HEK293 (cell line): ENCODE data around the gene TBC1D22A.

ENCODE experiments used
- CTCF ChIA-PET: fragments of 350-600 bp; formaldehyde crosslinking; extraction: SDS; loops from one replicate; lab custom pipeline; 2021; ENCODE audit warnings: antibody characterized with exemption; lab: Yijun Ruan, JAX
- POLR2A ChIA-PET: fragments of 300-600 bp; formaldehyde crosslinking; extraction: SDS; loops from one replicate; lab custom pipeline; 2020; ENCODE audit warnings: antibody characterized with exemption, inconsistent platforms; lab: Yijun Ruan, JAX
- H3K27ac ChIP-seq: fragments of 200-500 bp; sonication (Bioruptor generic); 2 replicates; pipeline ENCODE4 v1.5.1; 2014; ENCODE audit warnings: low read depth, low read length, control low read depth, inconsistent platforms; ENCODE audit errors: extremely low read depth
- H3K36me3 ChIP-seq, 2 experiments: fragments of 200-500 bp in 1 of 2; sonication (Bioruptor generic) in 1 of 2; 1 replicate in 1 of 2; 2 replicates in 1 of 2; pipeline ENCODE4 v1.5.1; 2014 to 2017; ENCODE audit warnings: inconsistent platforms in 2 of 2, low read length in 2 of 2; ENCODE audit not compliant: control insufficient read depth in 2 of 2, insufficient read depth in 1 of 2
- H3K4me1 ChIP-seq: fragments of 200-500 bp; sonication (Bioruptor generic); 2 replicates; pipeline ENCODE4 v1.5.1; 2014; ENCODE audit warnings: mild to moderate bottlenecking, low read length, inconsistent platforms; ENCODE audit not compliant: control insufficient read depth, insufficient read depth
- H3K4me3 ChIP-seq: 2 replicates; pipeline ENCODE4 v1.5.1; 2011; ENCODE audit warnings: low read depth, mild to moderate bottlenecking, control low read depth, low read length, moderate library complexity
- H3K9me3 ChIP-seq: fragments of 200-500 bp; sonication (Bioruptor generic); 2 replicates; pipeline ENCODE4 v1.5.1; 2014; ENCODE audit warnings: low read depth, low read length, inconsistent platforms; ENCODE audit not compliant: control insufficient read depth, insufficient read depth
- BCL11A ChIP-seq: fragments of 450-650 bp; formaldehyde crosslinking; IDR thresholded peaks from 2 replicates; pipeline ENCODE4 v1.5.1; 2016; ENCODE audit warnings: low read depth, missing biosample characterization, missing genetic modification characterization
- BCL11B ChIP-seq: fragments of 450-650 bp; formaldehyde crosslinking; IDR thresholded peaks from 2 replicates; pipeline ENCODE4 v1.5.1; 2016; ENCODE audit warnings: low read depth, missing biosample characterization, missing genetic modification characterization
- CTCF ChIP-seq: fragments of 450-650 bp; formaldehyde crosslinking; IDR thresholded peaks from 2 replicates; pipeline ENCODE4 v1.5.1; 2016; ENCODE audit warnings: missing biosample characterization, missing genetic modification characterization
- EGR2 ChIP-seq: fragments of 450-650 bp; formaldehyde crosslinking; IDR thresholded peaks from 2 replicates; pipeline ENCODE4 v1.5.1; 2016; ENCODE audit warnings: low read depth, missing biosample characterization, missing genetic modification characterization
- FEZF1 ChIP-seq: fragments of 450-650 bp; formaldehyde crosslinking; IDR thresholded peaks from 2 replicates; pipeline ENCODE4 v1.5.1; 2016; ENCODE audit warnings: missing biosample characterization, missing genetic modification characterization
- HOXD13 ChIP-seq: sonication (generic); formaldehyde crosslinking; IDR thresholded peaks from 2 replicates; pipeline ENCODE4 v1.8.0; 2022; ENCODE audit warnings: missing genetic modification reagents, borderline replicate concordance
- KLF16 ChIP-seq: fragments of 450-650 bp; formaldehyde crosslinking; IDR thresholded peaks from 2 replicates; pipeline ENCODE4 v1.5.1; 2017; ENCODE audit warnings: missing biosample characterization, missing genetic modification characterization
- OSR2 ChIP-seq: fragments of 450-650 bp; formaldehyde crosslinking; IDR thresholded peaks from 2 replicates; pipeline ENCODE4 v1.5.1; 2016; ENCODE audit warnings: missing biosample characterization, missing genetic modification characterization
- REPIN1 ChIP-seq: fragments of 450-650 bp; formaldehyde crosslinking; IDR thresholded peaks from 2 replicates; pipeline ENCODE4 v1.5.1; 2017; ENCODE audit warnings: missing biosample characterization, missing genetic modification characterization, low read depth
- SALL2 ChIP-seq: fragments of 450-650 bp; formaldehyde crosslinking; IDR thresholded peaks from 2 replicates; pipeline ENCODE4 v1.5.0; 2017; ENCODE audit warnings: missing biosample characterization, mild to moderate bottlenecking, missing genetic modification characterization, borderline replicate concordance
- SCRT2 ChIP-seq: fragments of 450-650 bp; formaldehyde crosslinking; IDR thresholded peaks from 2 replicates; pipeline ENCODE4 v1.5.1; 2016; ENCODE audit warnings: missing biosample characterization, missing genetic modification characterization
- SP2 ChIP-seq: fragments of 450-650 bp; formaldehyde crosslinking; IDR thresholded peaks from 2 replicates; pipeline ENCODE4 v1.5.1; 2016; ENCODE audit warnings: missing biosample characterization, missing genetic modification characterization
- YY2 ChIP-seq: fragments of 450-650 bp; formaldehyde crosslinking; IDR thresholded peaks from 2 replicates; pipeline ENCODE4 v1.5.1; 2016; ENCODE audit warnings: missing biosample characterization, missing genetic modification characterization
- ZBTB1 ChIP-seq: fragments of 450-650 bp; formaldehyde crosslinking; IDR thresholded peaks from 2 replicates; pipeline ENCODE4 v1.5.1; 2016; ENCODE audit warnings: missing biosample characterization, missing genetic modification characterization
- ZBTB7A ChIP-seq: fragments of 450-650 bp; formaldehyde crosslinking; IDR thresholded peaks from 2 replicates; pipeline ENCODE4 v1.5.1; 2016; ENCODE audit warnings: low read depth, missing biosample characterization, missing genetic modification characterization
- ZIC2 ChIP-seq: fragments of 450-650 bp; formaldehyde crosslinking; IDR thresholded peaks from 2 replicates; pipeline ENCODE4 v1.5.1; 2016; ENCODE audit warnings: missing biosample characterization, missing genetic modification characterization
- ZNF114 ChIP-seq: fragments of 450-650 bp; formaldehyde crosslinking; IDR thresholded peaks from 2 replicates; pipeline ENCODE4 v1.5.0; 2017; ENCODE audit warnings: missing biosample characterization, missing genetic modification characterization
- ZNF121 ChIP-seq: fragments of 450-650 bp; formaldehyde crosslinking; IDR thresholded peaks from 2 replicates; pipeline ENCODE4 v1.5.1; 2016; ENCODE audit warnings: missing biosample characterization, missing genetic modification characterization
- ZNF138 ChIP-seq: fragments of 450-650 bp; formaldehyde crosslinking; IDR thresholded peaks from 2 replicates; pipeline ENCODE4 v1.5.1; 2016; ENCODE audit warnings: missing biosample characterization, missing genetic modification characterization, borderline replicate concordance
- ZNF214 ChIP-seq: fragments of 450-650 bp; formaldehyde crosslinking; IDR thresholded peaks from 2 replicates; pipeline ENCODE4 v1.5.1; 2017; ENCODE audit warnings: missing biosample characterization, mild to moderate bottlenecking, missing genetic modification characterization, borderline replicate concordance
- ZNF248 ChIP-seq: fragments of 450-650 bp; formaldehyde crosslinking; IDR thresholded peaks from 2 replicates; pipeline ENCODE4 v1.5.1; 2017; ENCODE audit warnings: missing biosample characterization, missing genetic modification characterization
- ZNF48 ChIP-seq: fragments of 450-650 bp; formaldehyde crosslinking; IDR thresholded peaks from 2 replicates; pipeline ENCODE4 v1.5.1; 2016; ENCODE audit warnings: missing biosample characterization, missing genetic modification characterization
- ZNF654 ChIP-seq: fragments of 450-650 bp; formaldehyde crosslinking; IDR thresholded peaks from 2 replicates; pipeline ENCODE4 v1.5.1; 2016; ENCODE audit warnings: low read depth, missing biosample characterization, missing genetic modification characterization
- ZNF785 ChIP-seq: fragments of 450-650 bp; formaldehyde crosslinking; IDR thresholded peaks from 2 replicates; pipeline ENCODE4 v1.5.1; 2016; ENCODE audit warnings: missing biosample characterization, missing genetic modification characterization
- ZNF837 ChIP-seq: fragments of 450-650 bp; formaldehyde crosslinking; IDR thresholded peaks from 2 replicates; pipeline ENCODE4 v1.5.1; 2016; ENCODE audit warnings: missing biosample characterization, missing genetic modification characterization
- ZXDB ChIP-seq: fragments of 450-650 bp; formaldehyde crosslinking; IDR thresholded peaks from 2 replicates; pipeline ENCODE4 v1.5.1; 2016; ENCODE audit warnings: missing biosample characterization, missing genetic modification characterization
- TF ChIP-seq, protein P1 (sequence below): fragments of 450-650 bp; formaldehyde crosslinking; IDR thresholded peaks from 2 replicates; pipeline ENCODE4 v1.5.1; 2017; ENCODE audit warnings: missing biosample characterization, missing genetic modification characterization
- TF ChIP-seq, protein P2 (sequence below): fragments of 450-650 bp; formaldehyde crosslinking; IDR thresholded peaks from 2 replicates; pipeline ENCODE4 v1.5.1; 2016; ENCODE audit warnings: missing biosample characterization, missing genetic modification characterization
- TF ChIP-seq, protein P3 (sequence below): fragments of 450-650 bp; formaldehyde crosslinking; IDR thresholded peaks from 2 replicates; pipeline ENCODE4 v1.5.1; 2016; ENCODE audit warnings: missing biosample characterization, missing genetic modification characterization

Gene TBC1D22A

GRCh38 chr22:46798041-46798365 is 35.6 kb downstream of the TBC1D22A start (continued):
- TF ChIP-seq, protein P1, sequence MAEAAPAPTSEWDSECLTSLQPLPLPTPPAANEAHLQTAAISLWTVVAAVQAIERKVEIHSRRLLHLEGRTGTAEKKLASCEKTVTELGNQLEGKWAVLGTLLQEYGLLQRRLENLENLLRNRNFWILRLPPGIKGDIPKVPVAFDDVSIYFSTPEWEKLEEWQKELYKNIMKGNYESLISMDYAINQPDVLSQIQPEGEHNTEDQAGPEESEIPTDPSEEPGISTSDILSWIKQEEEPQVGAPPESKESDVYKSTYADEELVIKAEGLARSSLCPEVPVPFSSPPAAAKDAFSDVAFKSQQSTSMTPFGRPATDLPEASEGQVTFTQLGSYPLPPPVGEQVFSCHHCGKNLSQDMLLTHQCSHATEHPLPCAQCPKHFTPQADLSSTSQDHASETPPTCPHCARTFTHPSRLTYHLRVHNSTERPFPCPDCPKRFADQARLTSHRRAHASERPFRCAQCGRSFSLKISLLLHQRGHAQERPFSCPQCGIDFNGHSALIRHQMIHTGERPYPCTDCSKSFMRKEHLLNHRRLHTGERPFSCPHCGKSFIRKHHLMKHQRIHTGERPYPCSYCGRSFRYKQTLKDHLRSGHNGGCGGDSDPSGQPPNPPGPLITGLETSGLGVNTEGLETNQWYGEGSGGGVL (tag by site-specific recombination): no peak
- TF ChIP-seq ZBTB7A (tag by site-specific recombination) (no peak), BCL11A (tag by site-specific recombination) (no peak), YY2 (tag by site-specific recombination) (no peak), ZNF214 (tag by site-specific recombination) (no peak), KLF16 (tag by site-specific recombination) (no peak), ZIC2 (no peak), CTCF (tag by site-specific recombination) (no peak), ZNF785 (no peak)

GRCh38 chr22:46798366-46799350 is 36.2 kb downstream of the TBC1D22A start:
- Histone ChIP-seq H3K4me1 (0 out of 2 replicates have a peak, but pooled peaks cover 2% of the 10 kb centered on the region), H3K36me3 (peaks cover 0 to 64% of the 10 kb centered on the region in 2 experiments; a peak in 1 of 3 replicates), H3K27ac (no peak overlapping the region), H3K9me3 (no peaks in the 10 kb centered on the region), H3K4me3 (no peak overlapping the region)
- ChIA-PET CTCF (interaction anchor here (0.5 to 8.5 kb wide), 44 partner anchors 9 to 1694 kb away, joined by 3 to 223 read pairs (median 4); partner anchors contain the start of gene TBC1D22A), POLR2A (interaction anchor here (1.2 kb wide), 1 partner anchor 36 kb away, joined by 10 read pairs; the partner anchor contains the start of gene TBC1D22A)
- no peak for TF ChIP-seq FEZF1 (tag by site-specific recombination)
- no peak for TF ChIP-seq ZNF248
- no peak for TF ChIP-seq ZNF48
- no peak for TF ChIP-seq ZNF138 (tag by site-specific recombination)
- TF ChIP-seq ZNF654 (tag by site-specific recombination): peak; percentile 87
- 0 out of 2 replicates have a peak, but pooled peaks have one; percentile 28 for TF ChIP-seq ZXDB (tag by site-specific recombination)
- TF ChIP-seq, protein P2, sequence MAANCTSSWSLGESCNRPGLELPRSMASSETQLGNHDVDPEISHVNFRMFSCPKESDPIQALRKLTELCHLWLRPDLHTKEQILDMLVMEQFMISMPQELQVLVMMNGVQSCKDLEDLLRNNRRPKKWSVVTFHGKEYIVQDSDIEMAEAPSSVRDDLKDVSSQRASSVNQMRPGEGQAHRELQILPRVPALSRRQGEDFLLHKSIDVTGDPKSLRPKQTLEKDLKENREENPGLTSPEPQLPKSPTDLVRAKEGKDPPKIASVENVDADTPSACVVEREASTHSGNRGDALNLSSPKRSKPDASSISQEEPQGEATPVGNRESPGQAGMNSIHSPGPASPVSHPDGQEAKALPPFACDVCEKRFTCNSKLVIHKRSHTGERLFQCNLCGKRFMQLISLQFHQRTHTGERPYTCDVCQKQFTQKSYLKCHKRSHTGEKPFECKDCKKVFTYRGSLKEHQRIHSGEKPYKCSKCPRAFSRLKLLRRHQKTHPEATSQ (tag by site-specific recombination): no peak
- 0 out of 2 replicates have a peak, but pooled peaks have one; percentile 15 for TF ChIP-seq SALL2
- no peak for TF ChIP-seq ZNF114 (tag by site-specific recombination)
- TF ChIP-seq, protein P3, sequence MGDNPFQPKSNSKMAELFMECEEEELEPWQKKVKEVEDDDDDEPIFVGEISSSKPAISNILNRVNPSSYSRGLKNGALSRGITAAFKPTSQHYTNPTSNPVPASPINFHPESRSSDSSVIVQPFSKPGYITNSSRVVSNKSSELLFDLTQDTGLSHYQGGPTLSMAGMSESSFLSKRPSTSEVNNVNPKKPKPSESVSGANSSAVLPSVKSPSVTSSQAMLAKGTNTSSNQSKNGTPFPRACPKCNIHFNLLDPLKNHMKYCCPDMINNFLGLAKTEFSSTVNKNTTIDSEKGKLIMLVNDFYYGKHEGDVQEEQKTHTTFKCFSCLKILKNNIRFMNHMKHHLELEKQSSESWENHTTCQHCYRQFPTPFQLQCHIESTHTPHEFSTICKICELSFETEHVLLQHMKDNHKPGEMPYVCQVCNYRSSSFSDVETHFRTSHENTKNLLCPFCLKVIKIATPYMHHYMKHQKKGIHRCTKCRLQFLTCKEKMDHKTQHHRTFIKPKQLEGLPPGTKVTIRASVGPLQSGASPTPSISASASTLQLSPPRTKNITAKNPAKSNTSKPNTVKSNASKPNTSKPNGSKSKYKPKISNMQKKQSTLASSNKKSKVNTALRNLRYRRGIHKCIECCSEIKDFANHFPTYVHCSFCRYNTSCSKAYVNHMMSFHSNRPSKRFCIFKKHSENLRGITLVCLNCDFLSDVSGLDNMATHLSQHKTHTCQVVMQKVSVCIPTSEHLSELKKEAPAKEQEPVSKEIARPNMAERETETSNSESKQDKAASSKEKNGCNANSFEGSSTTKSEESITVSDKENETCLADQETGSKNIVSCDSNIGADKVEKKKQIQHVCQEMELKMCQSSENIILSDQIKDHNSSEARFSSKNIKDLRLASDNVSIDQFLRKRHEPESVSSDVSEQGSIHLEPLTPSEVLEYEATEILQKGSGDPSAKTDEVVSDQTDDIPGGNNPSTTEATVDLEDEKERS (tag by site-specific recombination): no peak
- no peak for TF ChIP-seq ZNF121
- TF ChIP-seq OSR2 (tag by site-specific recombination): peak; percentile 62; the same call in 1 of the 2 replicates
- TF ChIP-seq SCRT2: no peak
- 0 out of 2 replicates have a peak, but pooled peaks have one; percentile 16 for TF ChIP-seq ZIC2
- no peak for TF ChIP-seq ZBTB1 (tag by site-specific recombination)
- no peak for TF ChIP-seq REPIN1 (tag by site-specific recombination)
- no peak for TF ChIP-seq SP2 (tag by site-specific recombination)
- no peak for TF ChIP-seq ZNF837
- no peak for TF ChIP-seq BCL11B (tag by site-specific recombination)
- no peak for TF ChIP-seq EGR2
- TF ChIP-seq HOXD13 (CRISPR knock-in tag): no peak
